Activated T-helper 2 cell treated with anti-CD3 and anti-CD28 coated beads, Interferon-gamma antibody, Interleukin-2, Interleukin-4, amounts not matched to agents 10 μg/mL and 5 μg/mL and 100 μg/mL, durations not matched to agents 14 hours and 24 hours and 36 hours (primary cell): ENCODE measurements around the gene EPB41L1. TPM values are rescaled to one million over a fixed set of nuclear protein-coding genes. Genes with fewer than 3 reads are reported as not detected.

Experiments
- DNase-seq: peaks from one replicate; pipeline ENCODE4 v3.0.0; 2021; ENCODE audit warnings: low spot score
- H3K27ac Mint-ChIP-seq: one replicate; pipeline ENCODE4 v1.8.0; 2021; ENCODE audit warnings: mixed read lengths
- H3K27me3 Mint-ChIP-seq: one replicate; pipeline ENCODE4 v1.8.0; 2021; ENCODE audit warnings: low read depth, mixed read lengths
- H3K36me3 Mint-ChIP-seq: one replicate; pipeline ENCODE4 v1.8.0; 2021; ENCODE audit warnings: low read depth, mixed read lengths
- H3K4me1 Mint-ChIP-seq: one replicate; pipeline ENCODE4 v1.8.0; 2021; ENCODE audit warnings: low read depth, mixed read lengths
- H3K4me3 Mint-ChIP-seq: one replicate; pipeline ENCODE4 v1.8.0; 2021; ENCODE audit warnings: low read depth, mild to moderate bottlenecking, moderate library complexity, mixed read lengths
- H3K9me3 Mint-ChIP-seq: one replicate; pipeline ENCODE4 v1.8.0; 2021; ENCODE audit warnings: mixed read lengths
- intact Hi-C: fragments of 100-400 bp; cut with micrococcal nuclease; formaldehyde crosslinking; loops from one replicate; pipeline ENCODE4 v1.15.1; 2023
- total RNA-seq: library from RNA; stranded (reverse); gene quantifications from 2 replicates; pipeline ENCODE4 v1.2.3, GENCODE V29; 2022

Gene EPB41L1
- total RNA-seq, 1 donor from 2014 or later, result 0.41 TPM

GRCh38 chr20:36173451-36173933, 19.0 kb downstream of the EPB41L1 start:
- no peak for DNase-seq
- Mint-ChIP-seq H3K4me3 (no peak overlapping the region), H3K36me3 (no peaks in the 10 kb centered on the region), H3K27ac (no peak overlapping the region), H3K27me3 (peaks cover 4% of the 10 kb centered on the region), H3K4me1 (no peaks in the 10 kb centered on the region), H3K9me3 (no peaks in the 10 kb centered on the region)
- intact Hi-C loops, result no loop called here

GRCh38 chr20:36175016-36175415, 20.5 kb downstream of the EPB41L1 start:
- no peaks in the 10 kb centered on the region for H3K9me3 Mint-ChIP-seq
- H3K27me3 Mint-ChIP-seq, result peaks cover 4% of the 10 kb centered on the region
- no peak overlapping the region for H3K27ac Mint-ChIP-seq
- intact Hi-C loops, result no loop called here
- H3K36me3 Mint-ChIP-seq, result no peaks in the 10 kb centered on the region
- DNase-seq, result no peak
- H3K4me1 Mint-ChIP-seq, result no peaks in the 10 kb centered on the region
- no peak overlapping the region for H3K4me3 Mint-ChIP-seq

GRCh38 chr20:36175475-36175995, 21.0 kb downstream of the EPB41L1 start:
- no peak for DNase-seq
- H3K4me1 Mint-ChIP-seq, result no peaks in the 10 kb centered on the region
- H3K27me3 Mint-ChIP-seq, result peaks cover 4% of the 10 kb centered on the region
- no peak overlapping the region for H3K27ac Mint-ChIP-seq
- no peaks in the 10 kb centered on the region for H3K36me3 Mint-ChIP-seq
- H3K4me3 Mint-ChIP-seq, result no peak overlapping the region
- intact Hi-C loops, result no loop called here
- no peaks in the 10 kb centered on the region for H3K9me3 Mint-ChIP-seq

GRCh38 chr20:36177716-36178115, 23.2 kb downstream of the EPB41L1 start:
- peaks cover 4% of the 10 kb centered on the region for H3K27me3 Mint-ChIP-seq
- H3K36me3 Mint-ChIP-seq, result no peaks in the 10 kb centered on the region
- H3K4me1 Mint-ChIP-seq, result peaks cover 2% of the 10 kb centered on the region
- H3K4me3 Mint-ChIP-seq, result no peak overlapping the region
- no peak overlapping the region for H3K27ac Mint-ChIP-seq
- H3K9me3 Mint-ChIP-seq, result no peaks in the 10 kb centered on the region
- no peak for DNase-seq
- intact Hi-C loops, result no loop called here

GRCh38 chr20:36179170-36179945, 24.8 kb downstream of the EPB41L1 start:
- H3K9me3 Mint-ChIP-seq, result no peaks in the 10 kb centered on the region
- H3K36me3 Mint-ChIP-seq, result no peaks in the 10 kb centered on the region
- DNase-seq, result no peak
- no peaks in the 10 kb centered on the region for H3K27me3 Mint-ChIP-seq
- intact Hi-C loops, result no loop called here
- H3K27ac Mint-ChIP-seq, result no peak overlapping the region
- no peak overlapping the region for H3K4me3 Mint-ChIP-seq
- H3K4me1 Mint-ChIP-seq, result peaks cover 2% of the 10 kb centered on the region

- no peak for DNase-seq
- Mint-ChIP-seq H3K36me3 (no peaks in the 10 kb centered on the region), H3K9me3 (no peaks in the 10 kb centered on the region), H3K4me1 (peaks cover 2% of the 10 kb centered on the region), H3K4me3 (no peak overlapping the region), H3K27ac (no peak overlapping the region), H3K27me3 (no peaks in the 10 kb centered on the region)
- intact Hi-C loops, result no loop called here
Observed at GRCh38 chr20:36180323-36180722, 25.8 kb downstream of the EPB41L1 start.

GRCh38 chr20:36181934-36182603, 27.5 kb downstream of the EPB41L1 start:
- Mint-ChIP-seq H3K36me3 (no peaks in the 10 kb centered on the region), H3K27me3 (no peaks in the 10 kb centered on the region), H3K4me1 (peaks cover 2% of the 10 kb centered on the region), H3K27ac (no peak overlapping the region), H3K4me3 (no peak overlapping the region), H3K9me3 (no peaks in the 10 kb centered on the region)
- no peak for DNase-seq
- intact Hi-C loops, result no loop called here

GRCh38 chr20:36182604-36183154, 28.1 kb downstream of the EPB41L1 start:
- Mint-ChIP-seq H3K4me1 (peaks cover 2% of the 10 kb centered on the region), H3K9me3 (no peaks in the 10 kb centered on the region), H3K36me3 (no peaks in the 10 kb centered on the region), H3K27me3 (no peaks in the 10 kb centered on the region), H3K27ac (no peak overlapping the region), H3K4me3 (no peak overlapping the region)
- intact Hi-C loops, result no loop called here
- no peak for DNase-seq

GRCh38 chr20:36183155-36183944, 28.8 kb downstream of the EPB41L1 start:
- Mint-ChIP-seq H3K4me1 (peaks cover 2% of the 10 kb centered on the region), H3K27ac (no peak overlapping the region), H3K36me3 (no peaks in the 10 kb centered on the region), H3K27me3 (no peaks in the 10 kb centered on the region), H3K4me3 (no peak overlapping the region), H3K9me3 (no peaks in the 10 kb centered on the region)
- intact Hi-C loops, result no loop called here
- DNase-seq, result no peak

GRCh38 chr20:36184816-36185776, 30.6 kb downstream of the EPB41L1 start:
- no peaks in the 10 kb centered on the region for H3K27me3 Mint-ChIP-seq
- H3K9me3 Mint-ChIP-seq, result no peaks in the 10 kb centered on the region
- H3K4me3 Mint-ChIP-seq, result no peak overlapping the region
- H3K4me1 Mint-ChIP-seq, result peaks cover 2% of the 10 kb centered on the region
- H3K36me3 Mint-ChIP-seq, result no peaks in the 10 kb centered on the region
- no peak for DNase-seq
- H3K27ac Mint-ChIP-seq, result no peak overlapping the region
- intact Hi-C loops, result no loop called here

GRCh38 chr20:36193977-36194712, 39.6 kb downstream of the EPB41L1 start:
- no peaks in the 10 kb centered on the region for H3K9me3 Mint-ChIP-seq

More at GRCh38 chr20:36193977-36194712, 39.6 kb downstream of the EPB41L1 start:
- Mint-ChIP-seq H3K4me3 (no peak overlapping the region), H3K4me1 (no peaks in the 10 kb centered on the region), H3K36me3 (no peaks in the 10 kb centered on the region), H3K27ac (no peak overlapping the region), H3K27me3 (peaks cover 4% of the 10 kb centered on the region)
- no peak for DNase-seq
- intact Hi-C loops, result no loop called here
